ENCODE data around the gene STAC3.

- TF ChIP-seq POLR2AphosphoS5 (IDR thresholded peaks at IDR 0.05; ENCODE audit: low read depth, low read length) (no peak), POLR2A (IDR thresholded peaks at IDR 0.05; ENCODE audit: low read depth, low read length) (no peak), TAF1 (IDR thresholded peaks at IDR 0.05; ENCODE audit: borderline replicate concordance, low read depth, low read length) (no peak)
Observed at GRCh38 chr12:57219205-57219992, 31.6 kb downstream of the STAC3 start.

All from GM12892 (cell line).